GM18498 (cell line): ENCODE data around the gene SLITRK2.

Source experiments
- ATAC-seq: cut with Tn5 transposase; IDR thresholded peaks from one replicate; pipeline ENCODE4 v1.9.1; 2021; ENCODE audit warnings: mild to moderate bottlenecking, moderate library complexity; ENCODE audit not compliant: unreplicated experiment

SLITRK2 gene

GRCh38 chrX:145817331-145818185 is at the start of gene SLITRK2:
TSS of gene SLITRK2 (plus strand) at chrX:145817829. CDS start at chrX:145822426, 4,597 bp downstream.
- no peak for ATAC-seq

GRCh38 chrX:145773006-145773405 is 44.6 kb upstream of the SLITRK2 start:
- no peak for ATAC-seq

GRCh38 chrX:145792281-145792680 is 25.3 kb upstream of the SLITRK2 start:
- no peak for ATAC-seq

- no peak for ATAC-seq
These were observed 14.1 kb upstream of the SLITRK2 start for GRCh38 chrX:145803508-145803907.

GRCh38 chrX:145813081-145813480 is 4.5 kb upstream of the SLITRK2 start:
- ATAC-seq, result no peak

GRCh38 chrX:145816601-145817315 is 871 bp upstream of the SLITRK2 start:
- ATAC-seq, result no peak

- no peak for ATAC-seq
These were observed 821 bp downstream of the SLITRK2 start for GRCh38 chrX:145818186-145819113.

GRCh38 chrX:145820825-145821224 is 3.2 kb downstream of the SLITRK2 start:
- ATAC-seq, result no peak

- ATAC-seq, result no peak
These were observed 3.8 kb downstream of the SLITRK2 start for GRCh38 chrX:145821291-145821897.

GRCh38 chrX:145821898-145822571 is 4.4 kb downstream of the SLITRK2 start:
- ATAC-seq, result no peak

- no peak for ATAC-seq
These were observed 5.5 kb downstream of the SLITRK2 start for GRCh38 chrX:145823132-145823531.

GRCh38 chrX:145825896-145826295 is 8.3 kb downstream of the SLITRK2 start:
- ATAC-seq, result no peak

- no peak for ATAC-seq
These were observed 8.8 kb downstream of the SLITRK2 start for GRCh38 chrX:145826466-145826865.

- ATAC-seq, result no peak
These were observed 15.2 kb downstream of the SLITRK2 start for GRCh38 chrX:145832796-145833195.

GRCh38 chrX:145840531-145840930 is 22.9 kb downstream of the SLITRK2 start:
- ATAC-seq, result no peak

GRCh38 chrX:145843146-145843904 is 25.7 kb downstream of the SLITRK2 start:
- ATAC-seq, result no peak

GRCh38 chrX:145844886-145845285 is 27.3 kb downstream of the SLITRK2 start:
- no peak for ATAC-seq

- no peak for ATAC-seq
These were observed 30.8 kb downstream of the SLITRK2 start for GRCh38 chrX:145848448-145848847.

- no peak for ATAC-seq
These were observed 31.2 kb downstream of the SLITRK2 start for GRCh38 chrX:145848857-145849256.
